GM19397 (cell line): Measurements from ENCODE around the gene TXNRD2.

Source experiments
- ATAC-seq: cut with Tn5 transposase; IDR thresholded peaks from one replicate; pipeline ENCODE4 v1.9.1; 2021; ENCODE audit warnings: mild to moderate bottlenecking, moderate library complexity; ENCODE audit not compliant: unreplicated experiment

Gene TXNRD2

GRCh38 chr22:19828035-19828401 is 113.6 kb downstream of the TXNRD2 start:
- ATAC-seq = no peak

GRCh38 chr22:19827341-19828034 is 114.1 kb downstream of the TXNRD2 start:
- no peak for ATAC-seq

- ATAC-seq = no peak
Measured at GRCh38 chr22:19826619-19826950, 115.0 kb downstream of the TXNRD2 start.

GRCh38 chr22:19825904-19826618 is 115.6 kb downstream of the TXNRD2 start:
- ATAC-seq = no peak
